AG09309 (cell line): ENCODE measurements around the gene TSPAN19.
A peak's percentile ranks its signal among the peaks of the same experiment; 100 is the strongest.

Experiments used
- DNase-seq: peaks from one replicate; pipeline ENCODE4 v3.0.0-alpha.2; 2010; ENCODE audit warnings: low read depth
- H3K4me3 ChIP-seq: 2 replicates; pipeline ENCODE4 v1.5.1; 2011; ENCODE audit warnings: mild to moderate bottlenecking, low read depth, low read length, moderate library complexity; ENCODE audit not compliant: control insufficient read depth
- TF ChIP-seq, protein P1 (sequence below): IDR thresholded peaks from 2 replicates; pipeline ENCODE4 v1.5.1; 2011; ENCODE audit warnings: mild to moderate bottlenecking, low read depth, low read length, inconsistent platforms; ENCODE audit not compliant: insufficient read depth, control insufficient read depth; ENCODE audit errors: missing control alignments

TSPAN19 gene

DNA sequence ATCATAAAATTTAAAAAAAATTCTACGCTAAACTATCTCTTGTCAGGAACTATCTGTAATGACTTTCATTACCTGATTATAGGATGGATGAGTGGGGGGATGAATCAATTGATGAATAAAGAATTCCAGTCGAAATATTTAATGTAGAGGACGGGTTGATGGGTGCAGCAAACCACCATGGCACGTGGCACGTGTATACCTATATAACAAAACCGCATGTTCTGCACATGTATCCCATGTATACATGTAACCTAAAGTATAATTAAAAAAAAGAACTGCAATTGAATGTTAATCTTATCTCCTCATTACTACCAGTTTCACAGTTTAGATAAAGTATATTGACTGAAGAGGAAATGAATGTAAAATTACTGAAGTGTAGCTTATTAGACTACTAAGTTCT lies 23.5 kb upstream of the TSPAN19 start:
- no peak overlapping the region for H3K4me3 ChIP-seq
- DNase-seq = no peak
- TF ChIP-seq, protein P1, sequence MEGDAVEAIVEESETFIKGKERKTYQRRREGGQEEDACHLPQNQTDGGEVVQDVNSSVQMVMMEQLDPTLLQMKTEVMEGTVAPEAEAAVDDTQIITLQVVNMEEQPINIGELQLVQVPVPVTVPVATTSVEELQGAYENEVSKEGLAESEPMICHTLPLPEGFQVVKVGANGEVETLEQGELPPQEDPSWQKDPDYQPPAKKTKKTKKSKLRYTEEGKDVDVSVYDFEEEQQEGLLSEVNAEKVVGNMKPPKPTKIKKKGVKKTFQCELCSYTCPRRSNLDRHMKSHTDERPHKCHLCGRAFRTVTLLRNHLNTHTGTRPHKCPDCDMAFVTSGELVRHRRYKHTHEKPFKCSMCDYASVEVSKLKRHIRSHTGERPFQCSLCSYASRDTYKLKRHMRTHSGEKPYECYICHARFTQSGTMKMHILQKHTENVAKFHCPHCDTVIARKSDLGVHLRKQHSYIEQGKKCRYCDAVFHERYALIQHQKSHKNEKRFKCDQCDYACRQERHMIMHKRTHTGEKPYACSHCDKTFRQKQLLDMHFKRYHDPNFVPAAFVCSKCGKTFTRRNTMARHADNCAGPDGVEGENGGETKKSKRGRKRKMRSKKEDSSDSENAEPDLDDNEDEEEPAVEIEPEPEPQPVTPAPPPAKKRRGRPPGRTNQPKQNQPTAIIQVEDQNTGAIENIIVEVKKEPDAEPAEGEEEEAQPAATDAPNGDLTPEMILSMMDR = no peak

- TF ChIP-seq, protein P1 = no peak
- H3K4me3 ChIP-seq = no peak overlapping the region
- no peak for DNase-seq
Measured at GRCh38 chr12:85058339-85058738, 22.3 kb upstream of the TSPAN19 start.

DNA sequence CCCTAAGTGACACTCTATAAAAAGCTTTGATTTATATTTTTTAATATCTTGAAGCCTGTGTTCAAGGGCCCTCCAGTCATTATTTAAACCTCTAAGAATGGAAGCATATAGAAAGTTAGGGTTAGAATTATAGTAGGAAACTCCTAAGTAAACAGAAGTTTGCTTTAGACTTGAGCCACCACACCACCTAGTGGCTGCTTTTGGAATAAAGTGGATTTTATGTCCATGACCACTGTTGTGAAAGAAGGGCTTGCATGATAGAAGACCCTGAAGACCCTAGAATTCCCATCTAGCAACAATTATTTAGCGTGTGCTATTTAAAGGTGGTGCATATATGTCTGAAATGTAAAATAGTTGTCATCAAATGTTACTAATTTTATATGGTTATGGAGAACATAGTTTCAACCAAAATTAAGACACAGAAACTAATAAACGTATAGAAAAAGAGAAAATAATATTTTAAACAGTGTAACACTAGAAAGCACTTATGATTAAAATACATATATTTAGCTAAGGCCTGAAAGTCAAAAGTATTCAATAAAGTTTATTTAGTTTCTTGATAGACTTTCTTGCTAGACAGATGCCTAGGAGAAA lies 21.4 kb upstream of the TSPAN19 start:
- H3K4me3 ChIP-seq = no peak overlapping the region
- no peak for DNase-seq
- TF ChIP-seq, protein P1 = peak; percentile 72

- no peak for DNase-seq
- TF ChIP-seq, protein P1 = no peak
- no peak overlapping the region for H3K4me3 ChIP-seq
Measured at GRCh38 chr12:85043829-85044228, 7.8 kb upstream of the TSPAN19 start.

DNA sequence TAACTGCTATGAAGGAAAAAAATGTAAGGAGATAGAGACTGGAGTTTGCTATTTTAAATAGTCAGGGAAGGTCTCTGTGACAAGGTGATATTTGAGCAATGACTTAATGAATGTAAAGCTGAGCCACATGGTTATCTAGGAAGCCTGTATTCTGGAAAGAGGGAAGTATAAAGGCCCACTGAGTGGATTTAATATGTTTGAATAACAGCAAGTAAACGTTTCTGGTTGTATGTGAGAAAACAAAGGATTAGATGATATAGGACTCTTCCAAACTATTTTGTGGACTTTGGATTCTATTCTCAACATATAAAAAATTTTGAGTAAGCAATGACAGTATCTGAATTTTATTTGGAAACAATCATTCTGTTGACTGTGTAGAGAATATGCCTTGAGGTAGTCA lies 5.3 kb upstream of the TSPAN19 start:
- TF ChIP-seq, protein P1 = no peak
- H3K4me3 ChIP-seq = no peak overlapping the region
- no peak for DNase-seq

DNA sequence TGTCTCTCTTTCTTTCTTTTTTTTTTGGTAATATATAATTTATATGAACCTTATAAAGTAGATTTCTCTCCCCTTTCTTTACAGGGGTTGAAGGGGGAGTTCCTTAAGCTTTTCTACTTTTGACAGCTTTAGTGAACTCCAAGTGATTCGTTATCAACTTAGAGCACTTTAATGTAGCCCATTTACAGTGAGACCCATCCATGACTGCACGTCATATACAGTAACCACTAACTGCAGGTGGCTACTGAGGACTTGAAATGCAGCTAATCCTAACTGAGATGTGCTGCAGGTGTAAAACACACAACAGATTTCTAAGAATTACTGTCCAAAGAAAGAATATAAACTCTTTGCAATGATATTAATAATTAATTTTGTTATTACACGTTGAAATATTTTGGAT lies 656 bp upstream of the TSPAN19 start:
- DNase-seq = no peak
- H3K4me3 ChIP-seq = peak overlapping the region; percentile 58
- TF ChIP-seq, protein P1 = no peak

DNA sequence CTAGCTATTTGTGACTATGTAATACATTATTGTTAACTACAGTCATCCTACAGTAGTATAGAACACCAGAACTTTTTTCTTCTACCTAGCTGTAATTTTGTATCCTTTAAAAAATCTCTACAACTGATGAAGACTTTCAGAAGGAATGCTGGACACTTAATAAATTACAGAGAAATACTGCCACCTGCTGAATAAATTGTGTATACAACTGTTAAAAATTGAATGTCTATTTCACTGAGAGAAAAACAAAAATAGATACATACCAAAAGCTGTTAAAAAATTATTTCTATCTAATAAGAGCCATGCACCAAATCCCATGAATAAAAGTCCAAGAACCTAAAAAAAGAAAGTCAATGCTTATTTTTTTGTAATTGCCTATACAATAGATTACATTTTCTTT lies 6.6 kb downstream of the TSPAN19 start:
- TF ChIP-seq, protein P1 = peak; percentile 25
- no peak overlapping the region for H3K4me3 ChIP-seq
- DNase-seq = no peak
